K562 (cell line): ENCODE data around the gene SLC4A2. TPM values are rescaled to one million over a fixed set of nuclear protein-coding genes. Genes with fewer than 3 reads are reported as not detected.
A peak's percentile ranks its signal among the peaks of the same experiment; 100 is the strongest.

Experiments used
- ETS2 ChIP-seq: IDR thresholded peaks from 2 replicates; pipeline ENCODE4 v1.6.1; 2016; ENCODE audit warnings: borderline replicate concordance, missing genetic modification characterization, mild to moderate bottlenecking, moderate library complexity, missing compliant biosample characterization; ENCODE audit not compliant: poor library complexity, severe bottlenecking
- GTF2E2 ChIP-seq: fragments of 200-800 bp; sonication (Bioruptor generic); IDR thresholded peaks from 2 replicates; pipeline ENCODE4 v1.6.1; 2016; ENCODE audit warnings: missing genetic modification characterization, missing compliant biosample characterization
- HNRNPK ChIP-seq: fragments of 200-400 bp; formaldehyde crosslinking; IDR thresholded peaks from one replicate; pipeline ENCODE4 v1.6.1; 2018; ENCODE audit warnings: mild to moderate bottlenecking, low read depth, low read length; ENCODE audit not compliant: poor library complexity, severe bottlenecking
- NRF1 ChIP-seq, 2 experiments: fragments of 450-650 bp; IDR thresholded peaks in 1 of 2; conservative IDR thresholded peaks in 1 of 2; 2 replicates each; pipeline ENCODE4 v1.6.1; 2014; ENCODE audit warnings: mild to moderate bottlenecking in 2 of 2
- PML ChIP-seq: IDR thresholded peaks from 2 replicates; pipeline ENCODE4 v1.6.1; 2012; ENCODE audit warnings: low read length, inconsistent platforms
- POLR2H ChIP-seq: IDR thresholded peaks from 2 replicates; pipeline ENCODE4 v1.6.1; 2016; ENCODE audit warnings: missing genetic modification characterization, low read depth, mild to moderate bottlenecking, control low read depth, missing compliant biosample characterization, moderate library complexity
- POLR3G ChIP-seq: IDR thresholded peaks from 2 replicates; pipeline ENCODE4 v1.6.1; 2011; ENCODE audit not compliant: insufficient read length, insufficient replicate concordance; ENCODE audit errors: extremely low read depth
- SMARCA5 ChIP-seq: fragments of 450-650 bp; IDR thresholded peaks from 2 replicates; pipeline ENCODE4 v1.6.1; 2016
- ZNF274 ChIP-seq: IDR thresholded peaks from 2 replicates; pipeline ENCODE4 v1.6.1; 2011; ENCODE audit warnings: low read depth, mild to moderate bottlenecking, low read length, moderate library complexity, borderline replicate concordance
- ZNF311 ChIP-seq: fragments of 250-450 bp; sonication (Bioruptor Pico); IDR thresholded peaks from 2 replicates; pipeline ENCODE4 v1.4.0; 2020; ENCODE audit warnings: mild to moderate bottlenecking, moderate library complexity
- ZNF717 ChIP-seq: fragments of 250-450 bp; sonication (Bioruptor Pico); IDR thresholded peaks from 2 replicates; pipeline ENCODE4 v1.5.0; 2021
- ZNF75A ChIP-seq: fragments of 450-650 bp; formaldehyde crosslinking; IDR thresholded peaks from 2 replicates; pipeline ENCODE4 v1.4.0; 2020; ENCODE audit warnings: mild to moderate bottlenecking
- ZNF76 ChIP-seq: fragments of 250-450 bp; sonication (Bioruptor Pico); IDR thresholded peaks from 2 replicates; pipeline ENCODE4 v1.4.0; 2020; ENCODE audit warnings: mild to moderate bottlenecking, moderate library complexity, borderline replicate concordance
- polyA plus RNA-seq, 8 experiments: library from polyadenylated mRNA; depleted of rRNA in 4 of 8; stranded (reverse) in 5 of 8; unstranded in 3 of 8; fragments of >200 nt; fragmentation: Nextera tagmentation in 2 of 8; fragmentation: Illumina TruSeq in 1 of 8; extraction: Ambion mirVana in 2 of 8; extraction: Trizol in 1 of 8; gene quantifications; 2 replicates each; pipeline versions ENCODE4 v1.2.1 to v1.2.3, GENCODE V29; 2011 to 2014; ENCODE audit warnings: inconsistent platforms in 1 of 8, missing spikeins in 1 of 8
- total RNA-seq, 7 experiments: library from RNA; depleted of rRNA in 6 of 7; stranded (reverse); fragments of >200 nt in 6 of 7; fragmentation: Illumina TruSeq in 2 of 7; extraction: Trizol in 2 of 7; gene quantifications; 2 replicates each; pipeline versions ENCODE4 v1.2.1 to v1.2.3, GENCODE V29; 2011 to 2021; ENCODE audit warnings: low replicate concordance in 1 of 7
- TF ChIP-seq, protein P1 (sequence below), 2 experiments: fragments of 450-650 bp in 1 of 2; IDR thresholded peaks; 2 replicates each; pipeline ENCODE4 v1.6.1; 2011 to 2017; ENCODE audit warnings: low read depth in 2 of 2, antibody characterized with exemption in 1 of 2, borderline replicate concordance in 1 of 2, low read length in 1 of 2, mild to moderate bottlenecking in 1 of 2, mixed read lengths in 1 of 2; ENCODE audit not compliant: control insufficient read depth in 1 of 2
- TF ChIP-seq, protein P2 (sequence below): sonication (generic); formaldehyde crosslinking; IDR thresholded peaks from 2 replicates; pipeline ENCODE4 v1.8.0; 2022; ENCODE audit warnings: mild to moderate bottlenecking, missing genetic modification reagents
- TF ChIP-seq, protein P3 (sequence below): sonication (generic); formaldehyde crosslinking; IDR thresholded peaks from 2 replicates; pipeline ENCODE4 v1.8.0; 2022; ENCODE audit warnings: missing genetic modification reagents, mild to moderate bottlenecking, borderline replicate concordance
- TF ChIP-seq, protein P4 (sequence below): fragments of 250-450 bp; sonication (Bioruptor Pico); IDR thresholded peaks from 2 replicates; pipeline ENCODE4 v1.5.0; 2021
- TF ChIP-seq, protein P5 (sequence below): fragments of 450-650 bp; IDR thresholded peaks from 2 replicates; pipeline ENCODE4 v1.6.1; 2017; ENCODE audit warnings: antibody characterized with exemption

Gene SLC4A2
- total and polyA plus RNA-seq, 9 of the 15 experiments (the other 6 are each of a cell fraction or from before 2014, with no cell fraction given) = 11.4 to 375 (median 130) TPM

DNA sequence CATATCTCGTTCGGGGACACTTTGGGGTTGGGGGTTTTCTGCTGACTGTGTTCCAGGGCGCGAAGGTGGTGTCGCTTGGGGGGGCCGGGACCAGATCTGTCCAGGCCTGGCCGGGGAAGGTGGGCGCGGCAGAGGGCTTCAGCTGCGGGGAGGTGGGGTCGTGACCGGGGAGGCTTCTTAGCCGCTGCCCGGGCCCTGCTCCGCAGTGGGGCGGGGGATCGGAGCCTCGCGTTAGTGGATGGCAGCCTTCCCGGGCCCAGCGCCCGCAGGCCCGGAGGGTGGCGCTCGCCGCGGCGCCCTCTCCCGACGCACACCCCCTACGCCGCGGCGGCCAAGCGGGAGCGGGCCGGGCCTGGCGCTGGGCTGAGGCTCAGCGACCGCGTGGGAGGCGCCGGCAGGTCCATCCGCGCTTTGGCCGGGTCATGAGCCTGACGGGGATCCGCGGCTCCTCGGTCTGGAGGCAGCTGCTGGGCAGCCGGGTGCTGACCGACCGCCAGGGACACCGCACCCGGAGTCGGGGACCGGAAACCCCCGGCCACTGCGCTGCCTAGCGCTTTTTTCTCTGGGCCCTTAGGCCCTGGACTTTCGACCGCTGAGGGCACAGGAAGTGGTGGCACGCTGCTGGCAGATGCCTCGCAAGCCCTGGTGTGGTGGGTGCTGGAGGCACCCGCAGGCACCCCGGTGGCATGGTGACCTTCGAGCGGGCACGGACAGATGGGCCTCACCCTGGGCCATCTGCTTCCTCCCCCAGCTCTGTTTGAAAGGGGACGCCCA lies 28.0 kb downstream of the SLC4A2 start (continued):
- TF ChIP-seq PML = no peak
- no peak for TF ChIP-seq ZNF311 (CRISPR knock-in tag)
- TF ChIP-seq ZNF75A (CRISPR knock-in tag) = no peak
- peak; percentile 71 to 72 for TF ChIP-seq NRF1 (conservative IDR thresholded peaks at IDR 0.05 in 1 of 2, IDR thresholded peaks at IDR 0.05 in 1 of 2)
- TF ChIP-seq, protein P1, sequence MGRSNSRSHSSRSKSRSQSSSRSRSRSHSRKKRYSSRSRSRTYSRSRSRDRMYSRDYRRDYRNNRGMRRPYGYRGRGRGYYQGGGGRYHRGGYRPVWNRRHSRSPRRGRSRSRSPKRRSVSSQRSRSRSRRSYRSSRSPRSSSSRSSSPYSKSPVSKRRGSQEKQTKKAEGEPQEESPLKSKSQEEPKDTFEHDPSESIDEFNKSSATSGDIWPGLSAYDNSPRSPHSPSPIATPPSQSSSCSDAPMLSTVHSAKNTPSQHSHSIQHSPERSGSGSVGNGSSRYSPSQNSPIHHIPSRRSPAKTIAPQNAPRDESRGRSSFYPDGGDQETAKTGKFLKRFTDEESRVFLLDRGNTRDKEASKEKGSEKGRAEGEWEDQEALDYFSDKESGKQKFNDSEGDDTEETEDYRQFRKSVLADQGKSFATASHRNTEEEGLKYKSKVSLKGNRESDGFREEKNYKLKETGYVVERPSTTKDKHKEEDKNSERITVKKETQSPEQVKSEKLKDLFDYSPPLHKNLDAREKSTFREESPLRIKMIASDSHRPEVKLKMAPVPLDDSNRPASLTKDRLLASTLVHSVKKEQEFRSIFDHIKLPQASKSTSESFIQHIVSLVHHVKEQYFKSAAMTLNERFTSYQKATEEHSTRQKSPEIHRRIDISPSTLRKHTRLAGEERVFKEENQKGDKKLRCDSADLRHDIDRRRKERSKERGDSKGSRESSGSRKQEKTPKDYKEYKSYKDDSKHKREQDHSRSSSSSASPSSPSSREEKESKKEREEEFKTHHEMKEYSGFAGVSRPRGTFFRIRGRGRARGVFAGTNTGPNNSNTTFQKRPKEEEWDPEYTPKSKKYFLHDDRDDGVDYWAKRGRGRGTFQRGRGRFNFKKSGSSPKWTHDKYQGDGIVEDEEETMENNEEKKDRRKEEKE (IDR thresholded peaks at IDR 0.05; ENCODE audit: borderline replicate concordance in 1 of 2, control insufficient read depth in 1 of 2, low read depth in 2 of 2, low read length in 1 of 2) = 0 out of 4 replicates have a peak, but pooled peaks of 1 of the 2 experiments have one; percentile 32
- TF ChIP-seq ZNF76 (CRISPR knock-in tag) = no peak
- TF ChIP-seq ETS2 (tag) = no peak
- no peak for TF ChIP-seq POLR2H
- TF ChIP-seq ZNF274 = no peak
- TF ChIP-seq HNRNPK = no peak
- TF ChIP-seq SMARCA5 = no peak; the same call in 1 of the 2 replicates
- TF ChIP-seq, protein P2, sequence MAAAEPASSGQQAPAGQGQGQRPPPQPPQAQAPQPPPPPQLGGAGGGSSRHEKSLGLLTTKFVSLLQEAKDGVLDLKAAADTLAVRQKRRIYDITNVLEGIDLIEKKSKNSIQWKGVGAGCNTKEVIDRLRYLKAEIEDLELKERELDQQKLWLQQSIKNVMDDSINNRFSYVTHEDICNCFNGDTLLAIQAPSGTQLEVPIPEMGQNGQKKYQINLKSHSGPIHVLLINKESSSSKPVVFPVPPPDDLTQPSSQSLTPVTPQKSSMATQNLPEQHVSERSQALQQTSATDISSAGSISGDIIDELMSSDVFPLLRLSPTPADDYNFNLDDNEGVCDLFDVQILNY (CRISPR knock-in tag) = no peak; the same call in 1 of the 2 replicates
- no peak for TF ChIP-seq GTF2E2 (tag)
- no peak for TF ChIP-seq ZNF717 (CRISPR knock-in tag)
- TF ChIP-seq, protein P3, sequence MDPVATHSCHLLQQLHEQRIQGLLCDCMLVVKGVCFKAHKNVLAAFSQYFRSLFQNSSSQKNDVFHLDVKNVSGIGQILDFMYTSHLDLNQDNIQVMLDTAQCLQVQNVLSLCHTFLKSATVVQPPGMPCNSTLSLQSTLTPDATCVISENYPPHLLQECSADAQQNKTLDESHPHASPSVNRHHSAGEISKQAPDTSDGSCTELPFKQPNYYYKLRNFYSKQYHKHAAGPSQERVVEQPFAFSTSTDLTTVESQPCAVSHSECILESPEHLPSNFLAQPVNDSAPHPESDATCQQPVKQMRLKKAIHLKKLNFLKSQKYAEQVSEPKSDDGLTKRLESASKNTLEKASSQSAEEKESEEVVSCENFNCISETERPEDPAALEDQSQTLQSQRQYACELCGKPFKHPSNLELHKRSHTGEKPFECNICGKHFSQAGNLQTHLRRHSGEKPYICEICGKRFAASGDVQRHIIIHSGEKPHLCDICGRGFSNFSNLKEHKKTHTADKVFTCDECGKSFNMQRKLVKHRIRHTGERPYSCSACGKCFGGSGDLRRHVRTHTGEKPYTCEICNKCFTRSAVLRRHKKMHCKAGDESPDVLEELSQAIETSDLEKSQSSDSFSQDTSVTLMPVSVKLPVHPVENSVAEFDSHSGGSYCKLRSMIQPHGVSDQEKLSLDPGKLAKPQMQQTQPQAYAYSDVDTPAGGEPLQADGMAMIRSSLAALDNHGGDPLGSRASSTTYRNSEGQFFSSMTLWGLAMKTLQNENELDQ (CRISPR knock-in tag) = no peak
- TF ChIP-seq, protein P4, sequence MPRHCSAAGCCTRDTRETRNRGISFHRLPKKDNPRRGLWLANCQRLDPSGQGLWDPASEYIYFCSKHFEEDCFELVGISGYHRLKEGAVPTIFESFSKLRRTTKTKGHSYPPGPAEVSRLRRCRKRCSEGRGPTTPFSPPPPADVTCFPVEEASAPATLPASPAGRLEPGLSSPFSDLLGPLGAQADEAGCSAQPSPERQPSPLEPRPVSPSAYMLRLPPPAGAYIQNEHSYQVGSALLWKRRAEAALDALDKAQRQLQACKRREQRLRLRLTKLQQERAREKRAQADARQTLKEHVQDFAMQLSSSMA (CRISPR knock-in tag) = no peak
- TF ChIP-seq, protein P5, sequence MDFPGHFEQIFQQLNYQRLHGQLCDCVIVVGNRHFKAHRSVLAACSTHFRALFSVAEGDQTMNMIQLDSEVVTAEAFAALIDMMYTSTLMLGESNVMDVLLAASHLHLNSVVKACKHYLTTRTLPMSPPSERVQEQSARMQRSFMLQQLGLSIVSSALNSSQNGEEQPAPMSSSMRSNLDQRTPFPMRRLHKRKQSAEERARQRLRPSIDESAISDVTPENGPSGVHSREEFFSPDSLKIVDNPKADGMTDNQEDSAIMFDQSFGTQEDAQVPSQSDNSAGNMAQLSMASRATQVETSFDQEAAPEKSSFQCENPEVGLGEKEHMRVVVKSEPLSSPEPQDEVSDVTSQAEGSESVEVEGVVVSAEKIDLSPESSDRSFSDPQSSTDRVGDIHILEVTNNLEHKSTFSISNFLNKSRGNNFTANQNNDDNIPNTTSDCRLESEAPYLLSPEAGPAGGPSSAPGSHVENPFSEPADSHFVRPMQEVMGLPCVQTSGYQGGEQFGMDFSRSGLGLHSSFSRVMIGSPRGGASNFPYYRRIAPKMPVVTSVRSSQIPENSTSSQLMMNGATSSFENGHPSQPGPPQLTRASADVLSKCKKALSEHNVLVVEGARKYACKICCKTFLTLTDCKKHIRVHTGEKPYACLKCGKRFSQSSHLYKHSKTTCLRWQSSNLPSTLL = no peak
- TF ChIP-seq POLR3G = no peak
